Measurements from ENCODE around the gene SIX1.

SIX1 gene

DNA sequence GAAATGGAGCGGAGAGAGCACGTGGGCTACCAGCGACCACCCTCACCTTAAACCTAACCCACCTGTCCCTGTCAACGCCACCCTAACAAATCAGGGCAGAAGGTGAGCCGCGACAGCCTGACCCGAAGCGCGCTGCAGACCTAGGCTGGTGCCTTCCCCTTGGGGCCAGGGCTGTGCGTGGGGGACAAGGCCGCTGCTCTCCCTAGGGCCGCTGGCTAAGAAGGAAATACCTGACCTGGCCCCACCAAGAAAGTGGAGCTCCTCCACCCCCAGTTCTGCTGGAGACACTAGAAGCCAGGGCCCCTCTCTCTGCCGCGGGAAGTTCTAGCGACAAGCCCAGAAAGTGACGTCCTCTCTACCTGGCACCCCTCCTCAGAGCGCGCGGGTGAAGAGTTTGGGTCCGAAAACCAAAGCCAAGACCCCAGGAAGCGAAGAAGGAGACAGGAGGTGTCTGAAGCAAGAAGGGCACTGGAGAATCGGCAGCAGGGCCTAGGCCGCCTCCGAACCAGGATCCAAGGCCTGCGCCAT lies 7.5 kb downstream of the SIX1 start:
- DNase-seq, result no peak

DNA sequence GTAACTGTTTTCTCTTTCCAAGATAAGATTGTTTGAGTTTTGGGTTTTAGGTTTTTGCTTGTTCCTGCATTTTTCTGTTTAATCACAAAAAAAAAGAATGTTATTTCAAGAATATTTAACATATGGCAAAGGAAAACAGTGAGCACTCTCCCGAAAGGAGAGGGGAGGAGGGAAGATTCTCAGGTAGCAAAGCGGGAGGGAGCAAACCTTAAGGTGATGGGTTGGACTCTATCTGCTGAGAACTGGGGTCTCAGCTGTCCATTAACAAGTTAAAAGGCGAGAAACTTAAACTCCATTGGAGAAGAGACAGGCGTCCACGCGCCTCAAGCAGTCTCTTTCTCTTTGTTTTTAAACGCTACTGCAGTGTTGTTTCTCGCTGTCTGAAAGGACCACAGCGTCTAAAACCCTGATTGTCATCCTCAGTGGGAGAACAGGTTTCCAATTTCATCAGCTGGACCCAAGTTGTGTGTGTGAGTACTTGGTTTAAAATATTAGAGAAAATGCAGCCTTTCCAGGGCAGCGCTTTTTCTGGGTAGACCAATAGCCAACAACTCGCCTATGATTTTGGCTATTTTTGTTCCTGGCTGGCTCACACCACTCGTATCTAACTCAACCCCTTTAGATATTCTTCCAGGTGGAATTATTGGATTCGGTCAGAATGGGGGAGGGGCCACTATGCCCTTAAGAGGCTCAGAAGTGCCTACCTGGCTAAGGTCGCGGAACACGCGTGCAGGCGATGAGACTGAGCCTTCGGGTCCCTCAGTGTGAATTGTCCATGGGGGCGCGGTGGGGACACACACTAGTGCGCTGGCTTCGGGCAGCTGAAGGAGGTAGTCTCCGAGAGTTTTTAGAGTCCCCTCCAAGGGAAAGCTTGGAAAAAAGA lies 8.2 kb downstream of the SIX1 start:
- DNase-seq, result no peak

GRCh38 chr14:60639674-60640073 lies 9.6 kb downstream of the SIX1 start:
- no peak for DNase-seq

DNA sequence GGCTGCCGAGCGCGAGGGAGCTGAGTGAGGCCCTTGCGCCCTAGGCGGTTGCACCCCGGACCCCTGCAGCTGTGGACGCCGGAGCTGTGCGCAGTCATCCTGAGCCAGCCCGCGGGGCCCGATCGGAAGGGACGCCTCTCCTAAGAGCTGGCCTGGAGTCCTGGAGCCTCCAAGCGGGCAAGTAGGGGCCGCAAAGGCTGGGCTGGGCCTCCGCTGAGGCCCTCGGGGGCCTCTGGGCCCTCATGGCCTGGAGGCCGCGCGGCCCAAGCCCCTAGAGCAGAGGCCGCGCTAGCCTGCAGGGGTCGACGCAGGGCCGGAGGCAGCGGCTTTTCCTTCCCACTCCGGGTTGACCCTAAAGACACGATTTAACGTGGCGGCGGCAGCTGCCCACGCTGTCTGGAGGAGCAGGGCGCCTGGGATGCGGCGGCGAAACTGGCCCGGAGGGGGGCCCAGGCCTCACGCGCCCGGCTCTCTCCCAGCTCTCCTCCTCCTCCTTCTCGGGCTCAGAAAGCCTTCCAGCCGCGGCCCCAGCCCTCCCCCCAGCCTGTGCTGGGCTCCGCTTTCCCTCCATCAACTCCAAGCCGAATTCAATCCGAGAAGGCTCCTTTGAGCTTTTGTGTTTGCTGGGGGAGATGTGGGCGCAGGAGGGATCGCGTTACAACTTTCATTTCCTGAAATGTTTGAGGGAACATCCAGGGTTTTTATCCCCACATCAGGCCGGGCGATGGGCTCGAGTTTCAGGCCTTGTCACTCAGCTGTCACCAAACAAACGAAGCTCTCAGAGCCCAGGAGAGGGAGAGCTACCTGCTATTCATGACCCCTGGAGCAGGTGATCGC lies 11.6 kb downstream of the SIX1 start:
- no peak for DNase-seq

- DNase-seq, result no peak
Observed at GRCh38 chr14:60636879-60637478, 12.3 kb downstream of the SIX1 start.

DNA sequence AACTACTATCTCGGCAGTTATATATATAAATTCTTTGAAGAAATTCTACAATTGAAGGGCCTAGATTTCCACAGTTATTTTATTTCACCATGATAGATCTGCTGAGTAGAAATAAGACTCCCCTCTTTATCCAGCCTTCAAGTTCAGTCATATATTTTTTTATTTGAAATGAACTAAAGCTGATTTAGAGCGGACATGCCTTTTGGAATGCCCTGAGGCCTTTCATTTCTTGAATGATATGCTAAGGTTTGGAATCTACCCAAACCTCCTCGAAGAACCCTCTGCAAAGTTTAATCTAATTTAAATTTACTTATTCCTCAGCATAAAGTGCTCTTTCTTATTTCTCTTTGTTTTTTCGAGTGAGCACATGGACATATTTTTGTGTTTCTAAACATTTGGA lies 15.1 kb downstream of the SIX1 start:
- no peak for DNase-seq

DNA sequence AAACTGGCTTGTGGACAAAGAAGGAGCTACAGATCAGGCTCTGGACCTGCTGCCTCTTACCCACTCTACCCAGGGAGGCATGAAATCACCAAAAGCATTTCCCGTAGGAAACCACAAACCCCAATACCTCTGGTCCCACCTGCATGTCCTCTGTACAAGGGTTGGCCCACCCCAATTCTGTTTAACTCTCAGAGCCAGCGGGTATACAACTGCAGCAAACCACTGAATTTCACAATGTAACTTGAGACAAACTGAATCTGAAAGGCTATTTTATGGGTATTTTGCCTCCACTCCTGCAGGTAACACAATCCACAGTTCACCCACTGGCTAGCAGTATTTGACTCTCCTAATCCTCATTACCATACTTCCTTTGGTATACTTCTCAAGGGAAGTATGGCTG lies 16.5 kb downstream of the SIX1 start:
- DNase-seq, result no peak

DNA sequence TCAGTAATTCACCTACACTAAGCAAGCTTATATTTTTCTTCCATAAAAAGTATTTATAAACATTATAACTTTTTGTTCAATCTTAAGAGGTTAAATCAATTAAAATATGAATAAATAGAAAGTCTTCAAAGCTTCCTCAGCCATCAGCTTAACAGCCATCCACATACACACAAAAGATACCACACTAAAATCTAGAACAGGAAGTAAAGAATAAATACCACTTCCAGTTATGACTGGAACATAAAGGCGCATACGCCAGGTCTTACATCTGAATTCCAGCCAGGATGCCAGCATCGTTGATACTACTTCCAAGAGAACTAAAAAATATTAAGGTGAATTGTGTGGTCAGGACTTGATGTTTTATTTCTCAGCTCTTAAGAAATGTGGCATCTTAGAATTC lies 17.0 kb downstream of the SIX1 start:
- no peak for DNase-seq

DNA sequence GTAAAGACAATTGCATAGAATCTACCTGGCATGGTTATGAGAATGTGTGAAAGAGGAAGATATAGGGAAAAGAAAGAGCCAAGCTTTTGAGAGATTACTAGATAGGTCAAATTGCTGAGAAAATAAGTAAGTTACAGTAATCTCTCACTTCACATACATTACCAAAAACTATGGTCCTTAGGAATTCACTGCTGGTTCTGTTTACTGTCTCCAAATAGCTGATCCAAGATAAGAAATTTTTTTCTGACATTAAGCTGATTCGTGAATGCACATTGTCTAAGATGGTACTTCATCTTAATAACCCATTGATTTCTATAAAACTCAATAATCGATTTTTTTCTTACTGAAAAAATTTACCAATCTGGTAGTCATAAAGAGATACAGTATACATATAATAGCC lies 17.4 kb downstream of the SIX1 start:
- no peak for DNase-seq

- no peak for DNase-seq
Observed at GRCh38 chr14:60630129-60630528, 19.1 kb downstream of the SIX1 start.

DNA sequence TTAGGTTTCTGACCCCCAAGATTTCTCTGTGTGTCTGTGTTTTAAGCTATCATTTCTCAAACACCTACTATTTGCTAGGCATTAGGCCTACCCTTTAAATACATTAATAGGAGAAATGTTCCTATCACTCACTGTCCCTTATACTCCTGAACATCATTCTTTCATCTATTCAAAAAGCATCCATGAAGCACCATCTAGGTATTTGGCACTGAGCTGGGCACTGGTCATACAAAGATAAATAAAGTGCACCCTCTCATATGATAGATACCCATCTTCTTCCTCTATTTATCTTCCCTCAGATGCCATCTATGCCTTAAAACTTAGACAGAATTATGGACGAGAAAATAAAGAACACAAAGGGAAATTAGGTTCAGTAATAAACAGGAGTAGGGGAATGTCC lies 20.4 kb downstream of the SIX1 start:
- no peak for DNase-seq

- DNase-seq, result no peak
Observed at GRCh38 chr14:60622917-60623257, 26.4 kb downstream of the SIX1 start.

- no peak for DNase-seq
Observed at GRCh38 chr14:60622210-60622916, 26.9 kb downstream of the SIX1 start.

DNA sequence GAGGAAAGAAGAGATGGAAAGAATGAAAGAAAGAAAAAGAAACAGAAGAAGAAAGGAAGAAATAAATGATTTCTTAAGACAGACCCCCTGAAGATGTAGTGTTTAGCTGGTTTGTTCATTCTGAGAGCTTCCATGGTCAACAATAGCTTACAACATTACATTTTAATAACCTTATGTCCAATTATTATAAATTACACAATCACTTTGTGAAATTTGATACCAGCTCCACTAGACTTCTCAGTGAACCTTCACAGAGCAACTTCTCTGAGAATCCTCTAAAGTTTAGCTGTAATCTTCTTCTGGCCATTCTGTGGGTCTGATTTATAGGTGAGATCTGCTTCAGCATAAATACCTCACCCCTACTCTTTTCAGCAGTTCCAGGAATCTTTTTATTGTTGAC lies 27.9 kb downstream of the SIX1 start:
- no peak for DNase-seq

DNA sequence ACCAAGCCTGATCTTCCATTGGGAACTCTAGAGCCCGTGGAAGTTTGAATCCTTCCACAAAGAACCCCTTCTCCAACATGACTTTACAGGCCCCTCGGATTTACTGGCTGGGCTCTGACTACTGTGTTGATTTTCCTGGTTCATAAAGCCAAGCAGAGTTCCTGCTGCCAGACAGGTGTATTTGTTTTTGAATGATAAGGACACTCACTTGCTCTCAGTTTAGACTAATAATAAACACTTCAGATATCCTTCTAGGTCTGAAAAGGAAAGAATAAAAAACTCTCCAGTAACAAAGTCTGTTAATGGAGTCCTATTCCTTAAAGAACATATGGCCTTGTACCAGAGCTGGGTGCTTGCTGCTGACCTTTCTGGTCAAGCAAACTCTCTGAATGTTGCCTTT lies 31.0 kb downstream of the SIX1 start:
- no peak for DNase-seq

- no peak for DNase-seq
Observed at GRCh38 chr14:60616461-60616959, 32.8 kb downstream of the SIX1 start.

DNA sequence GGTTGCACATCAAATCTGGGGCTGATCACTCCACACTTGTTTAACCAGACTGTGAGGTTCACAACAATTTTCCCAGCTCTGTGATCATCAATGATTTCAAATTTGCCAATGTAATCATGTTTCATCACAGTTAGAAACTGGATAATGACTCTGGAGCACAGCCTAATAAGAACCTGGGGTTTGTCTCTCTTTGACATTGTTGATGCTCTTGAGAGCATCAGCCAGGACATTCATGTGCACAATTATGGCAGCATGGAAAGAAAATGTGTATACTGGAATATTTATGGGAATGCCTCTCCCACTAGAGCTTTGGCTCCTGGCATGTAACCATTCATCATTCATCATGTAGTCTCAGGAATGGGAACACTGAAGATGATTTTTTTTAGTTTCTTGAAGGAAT lies 47.0 kb downstream of the SIX1 start:
- DNase-seq, result no peak

- no peak for DNase-seq
Observed at GRCh38 chr14:60599727-60600126, 49.5 kb downstream of the SIX1 start.

DNA sequence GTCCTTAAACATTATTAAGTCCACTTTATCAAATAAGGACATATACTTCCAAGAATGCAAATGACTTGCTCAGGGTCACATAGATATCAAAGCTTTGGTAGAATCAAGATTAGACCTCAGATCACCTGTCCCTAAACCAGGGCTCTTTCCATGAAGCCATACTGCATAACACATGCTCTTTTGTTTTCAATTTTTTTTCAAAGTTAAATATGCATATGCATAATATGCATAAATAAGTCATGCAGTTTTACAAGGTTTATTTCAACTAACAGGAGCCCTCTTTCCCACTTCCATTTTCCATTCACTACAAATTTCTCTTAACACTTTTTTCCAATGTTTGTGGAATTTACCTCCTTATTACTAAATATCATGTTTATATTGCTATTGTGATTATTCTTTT lies 53.1 kb downstream of the SIX1 start:
- no peak for DNase-seq

DNA sequence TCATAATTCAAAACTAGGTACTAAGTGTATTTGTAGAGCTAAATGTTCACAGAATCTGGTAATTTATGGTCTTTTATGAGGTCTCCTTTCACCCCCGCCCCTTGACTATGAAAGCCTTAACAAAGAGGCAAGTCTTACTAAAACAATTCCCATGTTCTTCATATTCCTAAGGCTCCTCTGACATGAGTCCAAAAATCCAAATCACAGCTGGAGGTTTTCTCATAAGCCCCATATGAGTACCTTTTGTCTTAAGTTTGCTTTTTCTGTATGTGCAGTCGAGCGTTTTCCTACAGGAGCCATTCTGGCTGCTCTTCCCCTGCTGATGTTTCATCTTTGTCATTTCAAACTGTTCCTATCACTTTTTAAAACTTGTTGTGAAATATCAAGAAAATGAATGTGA lies 55.2 kb downstream of the SIX1 start:
- no peak for DNase-seq
